Transverse colon (tissue), 4 donors: ENCODE data around the gene CRYBG2.

Experiments
- CTCF ChIP-seq, 5 experiments: fragments of 200-600 bp in 3 of 5; fragments of 450-650 bp in 2 of 5; sonication (generic) in 3 of 5; IDR thresholded peaks; 1 replicate in 2 of 5; 2 replicates in 3 of 5; pipeline ENCODE4 v1.5.1; 2016 to 2017; ENCODE audit warnings: antibody characterized with exemption in 5 of 5, inconsistent platforms in 3 of 5, mild to moderate bottlenecking in 2 of 5, moderate library complexity in 1 of 5
- EP300 ChIP-seq: sonication (generic); formaldehyde crosslinking; IDR thresholded peaks from one replicate; pipeline ENCODE4 v1.6.1; 2017; ENCODE audit warnings: antibody characterized with exemption, low read depth
- POLR2AphosphoS5 ChIP-seq, 3 donors: sonication (generic); formaldehyde crosslinking; IDR thresholded peaks; one replicate each; pipeline ENCODE4 v1.6.1; 2016; ENCODE audit warnings: antibody characterized with exemption in 3 of 3

GRCh38 chr1:26323382-26323781 is 30.5 kb downstream of the CRYBG2 start:
- no peak for TF ChIP-seq CTCF (IDR thresholded peaks at IDR 0.05)
- no peak for TF ChIP-seq EP300
- no peak for TF ChIP-seq POLR2AphosphoS5 (IDR thresholded peaks at IDR 0.05)
